Ishikawa (cell line): Measurements from ENCODE around the gene KMT2E.

Experiments
- CEBPB ChIP-seq: IDR thresholded peaks from 2 replicates; pipeline ENCODE4 v1.6.1; 2012
- CREB1 ChIP-seq: IDR thresholded peaks from 2 replicates; pipeline ENCODE4 v1.6.1; 2012; ENCODE audit warnings: low read depth
- EGR1 ChIP-seq: IDR thresholded peaks from 2 replicates; pipeline ENCODE4 v1.6.1; 2012
- EP300 ChIP-seq: IDR thresholded peaks from 2 replicates; pipeline ENCODE4 v1.6.1; 2012; ENCODE audit warnings: borderline replicate concordance
- FOXM1 ChIP-seq: IDR thresholded peaks from 2 replicates; pipeline ENCODE4 v1.6.1; 2012; ENCODE audit warnings: low read depth, borderline replicate concordance
- MAX ChIP-seq: IDR thresholded peaks from 2 replicates; pipeline ENCODE4 v1.6.1; 2012
- NFIC ChIP-seq: IDR thresholded peaks from 2 replicates; pipeline ENCODE4 v1.6.1; 2012
- RAD21 ChIP-seq: IDR thresholded peaks from 2 replicates; pipeline ENCODE4 v1.6.1; 2012; ENCODE audit warnings: low read depth
- REST ChIP-seq: IDR thresholded peaks from 2 replicates; pipeline ENCODE4 v1.6.1; 2012; ENCODE audit warnings: low read depth, mild to moderate bottlenecking
- TAF1 ChIP-seq: IDR thresholded peaks from 2 replicates; pipeline ENCODE4 v1.6.1; 2012; ENCODE audit warnings: low read depth, mild to moderate bottlenecking
- TCF12 ChIP-seq: IDR thresholded peaks from 2 replicates; pipeline ENCODE4 v1.6.1; 2012; ENCODE audit warnings: low read depth
- TEAD4 ChIP-seq: IDR thresholded peaks from 2 replicates; pipeline ENCODE4 v1.6.1; 2012
- USF1 ChIP-seq: IDR thresholded peaks from 2 replicates; pipeline ENCODE4 v1.6.1; 2012
- YY1 ChIP-seq: IDR thresholded peaks from 2 replicates; pipeline ENCODE4 v1.6.1; 2012; ENCODE audit warnings: low read depth
- ZBTB7A ChIP-seq: IDR thresholded peaks from 2 replicates; pipeline ENCODE4 v1.6.1; 2012; ENCODE audit warnings: low read depth

Gene KMT2E

GRCh38 chr7:105016068-105016708, 2.2 kb downstream of the KMT2E start:
- TF ChIP-seq REST = no peak
- TF ChIP-seq EP300 = no peak
- no peak for TF ChIP-seq NFIC
- TF ChIP-seq TCF12 = no peak
- TF ChIP-seq FOXM1 = no peak
- no peak for TF ChIP-seq YY1
- no peak for TF ChIP-seq MAX
- no peak for TF ChIP-seq TAF1
- TF ChIP-seq USF1 = no peak
- TF ChIP-seq CEBPB = no peak
- TF ChIP-seq CREB1 = no peak
- no peak for TF ChIP-seq EGR1

GRCh38 chr7:105016709-105017656, 3.0 kb downstream of the KMT2E start:
- TF ChIP-seq EP300 (no peak), TEAD4 (no peak), NFIC (no peak), YY1 (no peak), ZBTB7A (no peak), EGR1 (no peak), USF1 (no peak), RAD21 (no peak), FOXM1 (no peak), TCF12 (no peak), MAX (no peak)

GRCh38 chr7:105017657-105018365, 3.8 kb downstream of the KMT2E start:
- no peak for TF ChIP-seq EGR1
- TF ChIP-seq TEAD4 = no peak
- no peak for TF ChIP-seq CEBPB
- no peak for TF ChIP-seq ZBTB7A
- TF ChIP-seq CREB1 = no peak
- no peak for TF ChIP-seq RAD21
- TF ChIP-seq TAF1 = no peak
- TF ChIP-seq TCF12 = no peak
- TF ChIP-seq REST = no peak
- no peak for TF ChIP-seq NFIC
- TF ChIP-seq MAX = no peak
- TF ChIP-seq YY1 = no peak
- TF ChIP-seq USF1 = no peak
- no peak for TF ChIP-seq FOXM1
- no peak for TF ChIP-seq EP300

- TF ChIP-seq YY1 (no peak), RAD21 (no peak), CREB1 (no peak), NFIC (no peak), REST (no peak)
Observed at GRCh38 chr7:105019269-105019668, 5.3 kb downstream of the KMT2E start.
